H1 (cell line): Measurements from ENCODE around the gene GRM5. TPM values are rescaled to one million over a fixed set of nuclear protein-coding genes. Genes with fewer than 3 reads are reported as not detected.

Experiments
- CTCF ChIA-PET: fragments of 300-600 bp; sonication (Branson Sonifier 250); formaldehyde crosslinking; loops from one replicate; lab custom pipeline; 2021; ENCODE audit not compliant: partially characterized antibody; lab: Charles Lee
- POLR2A ChIA-PET: fragments of 300-600 bp; sonication (Branson Sonifier 250); formaldehyde crosslinking; loops from one replicate; lab custom pipeline; 2021; ENCODE audit warnings: inconsistent platforms; ENCODE audit not compliant: partially characterized antibody; lab: Charles Lee
- DNase-seq, 2 experiments: peaks; one replicate each; pipeline versions ENCODE4 v3.0.0 to v3.0.0-alpha.2; 2010 to 2022; ENCODE audit warnings: low spot score in 2 of 2, low read depth in 1 of 2, mixed read lengths in 1 of 2
- FAIRE-seq: peaks from 2 replicates; lab custom pipeline; 2011; peaks lifted over from hg19 to GRCh38; lab: Jason Lieb, UNC
- H2AFZ ChIP-seq: 2 replicates; pipeline ENCODE4 v1.8.1; 2012; ENCODE audit warnings: low read length, inconsistent platforms
- H2AK5ac ChIP-seq: 2 replicates; pipeline ENCODE4 v1.6.1; 2013; ENCODE audit warnings: low read depth, low read length
- H2BK120ac ChIP-seq: replicated peaks from 2 replicates; pipeline ENCODE3; 2013; ENCODE audit warnings: low read depth, low read length, inconsistent platforms
- H2BK12ac ChIP-seq: 2 replicates; pipeline ENCODE4 v1.6.1; 2013; ENCODE audit warnings: low read depth, low read length
- H2BK15ac ChIP-seq: 2 replicates; pipeline ENCODE4 v1.6.1; 2013; ENCODE audit warnings: low read length
- H2BK20ac ChIP-seq: 2 replicates; pipeline ENCODE4 v1.6.1; 2013; ENCODE audit warnings: low read length
- H2BK5ac ChIP-seq: 2 replicates; pipeline ENCODE4 v1.6.1; 2013; ENCODE audit warnings: low read depth, low read length
- H3K14ac ChIP-seq: 2 replicates; pipeline ENCODE4 v1.6.1; 2013; ENCODE audit warnings: inconsistent platforms; ENCODE audit not compliant: insufficient read length
- H3K18ac ChIP-seq: 2 replicates; pipeline ENCODE4 v1.6.1; 2013; ENCODE audit warnings: low read length; ENCODE audit errors: extremely low read depth
- H3K23ac ChIP-seq: 2 replicates; pipeline ENCODE4 v1.6.1; 2013; ENCODE audit warnings: inconsistent platforms; ENCODE audit not compliant: insufficient read length
- H3K23me2 ChIP-seq: 2 replicates; pipeline ENCODE4 v1.6.1; 2013; ENCODE audit warnings: low read depth, low read length
- H3K27ac ChIP-seq: 2 replicates; pipeline ENCODE4 v1.6.1; 2011; ENCODE audit warnings: low read depth, low read length, inconsistent platforms
- H3K27me3 ChIP-seq, 4 experiments: replicated peaks in 1 of 4; 1 replicate in 1 of 4; 2 replicates in 3 of 4; pipeline versions ENCODE4 v1.6.1 to v1.8.1; 2011 to 2013; ENCODE audit warnings: low read length in 3 of 4, mild to moderate bottlenecking in 3 of 4, inconsistent platforms in 2 of 4, mixed read lengths in 2 of 4, moderate library complexity in 1 of 4; ENCODE audit not compliant: control insufficient read depth in 3 of 4, insufficient read depth in 3 of 4; ENCODE audit errors: extremely low read depth in 1 of 4
- H3K36me3 ChIP-seq, 4 experiments: 2 replicates each; pipeline versions ENCODE4 v1.6.1 to v1.8.1; 2011 to 2013; ENCODE audit warnings: mild to moderate bottlenecking in 4 of 4, low read length in 3 of 4, moderate library complexity in 2 of 4, control low read depth in 1 of 4, inconsistent platforms in 1 of 4; ENCODE audit not compliant: insufficient read depth in 4 of 4, control insufficient read depth in 2 of 4
- H3K4ac ChIP-seq: replicated peaks from 2 replicates; pipeline ENCODE3; 2013; ENCODE audit warnings: low read length, low read depth, mixed read lengths, inconsistent platforms; ENCODE audit not compliant: insufficient read length
- H3K4me1 ChIP-seq, 4 experiments: replicated peaks in 1 of 4; 1 replicate in 1 of 4; 2 replicates in 3 of 4; pipeline versions ENCODE4 v1.6.1 to v1.8.1; 2011 to 2013; ENCODE audit warnings: low read length in 3 of 4, inconsistent platforms in 2 of 4, mixed read lengths in 1 of 4; ENCODE audit not compliant: insufficient read depth in 4 of 4, control insufficient read depth in 3 of 4
- H3K4me2 ChIP-seq, 2 experiments: 2 replicates each; pipeline versions ENCODE4 v1.6.1 to v1.8.1; 2011 to 2013; ENCODE audit warnings: low read depth in 2 of 2, low read length in 2 of 2, control low read depth in 1 of 2, inconsistent platforms in 1 of 2, mild to moderate bottlenecking in 1 of 2; ENCODE audit not compliant: insufficient read depth in 1 of 2
- H3K4me3 ChIP-seq, 4 experiments: fragments of 200-600, 300-600 bp in 1 of 4; sonication (generic), shearing (Covaris generic), sonication (Bioruptor Twin) in 1 of 4; 2 replicates each; pipeline versions ENCODE4 v1.5.1 to v1.8.1; 2011 to 2016; ENCODE audit warnings: low read length in 4 of 4, low read depth in 3 of 4, control low read depth in 2 of 4, inconsistent platforms in 2 of 4, mild to moderate bottlenecking in 2 of 4, mixed read lengths in 1 of 4, moderate library complexity in 1 of 4; ENCODE audit not compliant: insufficient read depth in 2 of 4; ENCODE audit errors: extremely low read depth in 1 of 4
- H3K56ac ChIP-seq: replicated peaks from 2 replicates; pipeline ENCODE3; 2013; ENCODE audit warnings: low read depth, mild to moderate bottlenecking, mixed read lengths, low read length, inconsistent platforms; ENCODE audit not compliant: insufficient read length
- H3K79me1 ChIP-seq: 2 replicates; pipeline ENCODE4 v1.6.1; 2013; ENCODE audit warnings: low read depth, low read length, control low read depth
- H3K79me2 ChIP-seq, 2 experiments: 2 replicates each; pipeline versions ENCODE4 v1.6.1 to v1.8.1; 2012 to 2013; ENCODE audit warnings: low read length in 2 of 2, mild to moderate bottlenecking in 2 of 2, inconsistent platforms in 1 of 2; ENCODE audit not compliant: insufficient read depth in 2 of 2, control insufficient read depth in 1 of 2
- H3K9ac ChIP-seq, 4 experiments: replicated peaks in 1 of 4; 1 replicate in 1 of 4; 2 replicates in 3 of 4; pipeline versions ENCODE4 v1.6.1 to v1.8.1; 2011 to 2013; ENCODE audit warnings: low read depth in 3 of 4, low read length in 3 of 4, control low read depth in 2 of 4, mild to moderate bottlenecking in 2 of 4, moderate library complexity in 2 of 4, inconsistent platforms in 1 of 4; ENCODE audit errors: extremely low read depth in 1 of 4
- H3K9me3 ChIP-seq, 2 experiments: 2 replicates each; pipeline versions ENCODE4 v1.6.1 to v1.8.1; 2012 to 2013; ENCODE audit warnings: mild to moderate bottlenecking in 2 of 2, moderate library complexity in 2 of 2, control low read depth in 1 of 2, inconsistent platforms in 1 of 2, low read depth in 1 of 2, low read length in 1 of 2, mixed read lengths in 1 of 2; ENCODE audit not compliant: insufficient read depth in 2 of 2
- H4K20me1 ChIP-seq, 2 experiments: replicated peaks in 1 of 2; 2 replicates each; pipeline versions ENCODE3 to v1.8.1; 2011 to 2013; ENCODE audit warnings: inconsistent platforms in 2 of 2, low read length in 2 of 2, mild to moderate bottlenecking in 1 of 2; ENCODE audit not compliant: insufficient read depth in 2 of 2, control insufficient read depth in 1 of 2
- H4K5ac ChIP-seq: 2 replicates; pipeline ENCODE4 v1.6.1; 2013; ENCODE audit warnings: low read length, low read depth, mixed read lengths, inconsistent platforms; ENCODE audit not compliant: insufficient read length
- H4K8ac ChIP-seq: 2 replicates; pipeline ENCODE4 v1.8.0; 2013; ENCODE audit warnings: mild to moderate bottlenecking, moderate library complexity, low read length, inconsistent platforms; ENCODE audit not compliant: insufficient read depth; ENCODE audit errors: extremely low read depth
- H4K91ac ChIP-seq: replicated peaks from 2 replicates; pipeline ENCODE3; 2013; ENCODE audit warnings: low read length, mixed read lengths, inconsistent platforms; ENCODE audit not compliant: insufficient read length
- CTBP2 ChIP-seq: IDR thresholded peaks from 2 replicates; pipeline ENCODE4 v1.7.0; 2011; ENCODE audit warnings: borderline replicate concordance, mild to moderate bottlenecking, moderate library complexity, mixed read lengths, low read length; ENCODE audit not compliant: insufficient read depth, insufficient read length
- WGBS, 2 experiments: shearing (Covaris generic) in 1 of 2; methylation state at CpG; one replicate each; pipeline versions ENCODE4 v1.1.6 to v1.1.7; 2013 to 2015; ENCODE audit warnings: low lambda C conversion rate in 2 of 2, mixed read lengths in 2 of 2, inconsistent platforms in 1 of 2, low coverage in 1 of 2, missing lambda C conversion rate in 1 of 2; ENCODE audit not compliant: insufficient replicate concordance in 2 of 2, insufficient coverage in 1 of 2, insufficient read length in 1 of 2; ENCODE audit errors: extremely low coverage in 1 of 2, missing lambda C conversion rate in 1 of 2; 5-methylcytosine and 5-hydroxymethylcytosine counted together
- polyA plus RNA-seq, 7 experiments: library from polyadenylated mRNA; depleted of rRNA in 3 of 7; stranded (reverse) in 5 of 7; unstranded in 2 of 7; fragments of >200 nt in 5 of 7; fragments of 200-250 nt in 2 of 7; gene quantifications; 1 replicate in 5 of 7; 2 replicates in 1 of 7; 4 replicates in 1 of 7; pipeline versions ENCODE4 v1.2.1 to v1.2.3, GENCODE V29; 2011 to 2013; ENCODE audit warnings: missing spikeins in 2 of 7, mixed read lengths in 2 of 7
- total RNA-seq: library from RNA; stranded (reverse); fragmentation: NEBNext Ultra II Directional; extraction: Animal tissue kit (Norgen Biotek cat#: 25700); gene quantifications from 2 replicates; pipeline ENCODE4 v1.2.1, GENCODE V29; 2021

GRM5 gene
- total and polyA plus RNA-seq, 2 of the 8 experiments (the other 6 are each of a cell fraction or from before 2014, with no cell fraction given): 0.15 to 0.43 TPM

GRCh38 chr11:88534185-88534584 is 531.6 kb downstream of the GRM5 start:
- no peak overlapping the region for H3K27ac ChIP-seq
- no peak overlapping the region for H3K4ac ChIP-seq
- H4K5ac ChIP-seq: no peak overlapping the region
- H3K4me3 ChIP-seq: no peak overlapping the region
- H2BK20ac ChIP-seq: no peak overlapping the region
- H4K8ac ChIP-seq: no peak overlapping the region
- no peak overlapping the region for H3K18ac ChIP-seq
- H3K79me1 ChIP-seq: no peaks in the 10 kb centered on the region
- TF ChIP-seq CTBP2: no peak
- TF ChIP-seq, all 59 proteins: peak for 0
- no peaks in the 10 kb centered on the region for H3K23me2 ChIP-seq
- ChIA-PET CTCF (interaction anchor here (1.2 to 1.4 kb wide), 2 partner anchors 9 to 49 kb away, joined by 3 to 5 read pairs; no protein-coding TSS in a partner anchor), POLR2A (no interaction called here)
- H3K9me3 ChIP-seq: no peaks in the 10 kb centered on the region
- H4K20me1 ChIP-seq: no peaks in the 10 kb centered on the region
- FAIRE-seq (no peak), DNase-seq (no peak)
- no peak overlapping the region for H3K56ac ChIP-seq
- H2BK120ac ChIP-seq: no peak overlapping the region
- H3K14ac ChIP-seq: no peak overlapping the region
- H3K4me2 ChIP-seq: no peak overlapping the region
- no peak overlapping the region for H2AK5ac ChIP-seq
- H3K9ac ChIP-seq: no peak overlapping the region
- no peaks in the 10 kb centered on the region for H3K27me3 ChIP-seq
- WGBS, 2 experiments: 83% methylated on average over 5 of the region's 5 CpGs; no CpG with 5 or more reads in 1 of the 2 experiments
- H3K23ac ChIP-seq: no peak overlapping the region
- no peak overlapping the region for H2BK5ac ChIP-seq
- H3K36me3 ChIP-seq: no peaks in the 10 kb centered on the region
- no peaks in the 10 kb centered on the region for H3K4me1 ChIP-seq
- H2BK15ac ChIP-seq: 0 out of 2 replicates have a peak overlapping the region, but pooled peaks have one; percentile 21
- H2AFZ ChIP-seq: no peak overlapping the region
- no peaks in the 10 kb centered on the region for H3K79me2 ChIP-seq
- no peak overlapping the region for H2BK12ac ChIP-seq
- no peak overlapping the region for H4K91ac ChIP-seq
